SJSA1 (cell line): ENCODE measurements around the gene KLHDC8A. TPM values are rescaled to one million over a fixed set of nuclear protein-coding genes. Genes with fewer than 3 reads are reported as not detected.
A peak's percentile ranks its signal among the peaks of the same experiment; 100 is the strongest.
"Not testable (repeated sequence)": the region's sequence is repeated elsewhere in the genome, so short reads cannot be mapped to it uniquely, and the experiment has no call there.

Experiments used
- DNase-seq, 2 experiments: peaks; one replicate each; pipeline ENCODE4 v3.0.0-alpha.2; 2015 to 2020; ENCODE audit warnings: low spot score in 2 of 2, low read depth in 1 of 2
- H3K27ac ChIP-seq: fragments of 250-450 bp; sonication (Bioruptor Pico); 2 replicates; pipeline ENCODE4 v1.5.1; 2020; ENCODE audit warnings: mild to moderate bottlenecking, moderate library complexity
- H3K27me3 ChIP-seq: fragments of 250-450 bp; sonication (Bioruptor Pico); replicated peaks from 2 replicates; pipeline ENCODE4 v1.5.1; 2020; ENCODE audit warnings: mild to moderate bottlenecking, moderate library complexity
- H3K36me3 ChIP-seq: fragments of 250-450 bp; sonication (Bioruptor Pico); 2 replicates; pipeline ENCODE4 v1.5.1; 2020; ENCODE audit warnings: mild to moderate bottlenecking
- H3K4me1 ChIP-seq: fragments of 250-450 bp; sonication (Bioruptor Pico); replicated peaks from 2 replicates; pipeline ENCODE4 v1.6.1; 2021; ENCODE audit warnings: mild to moderate bottlenecking
- H3K4me3 ChIP-seq: fragments of 250-450 bp; sonication (Bioruptor Pico); 2 replicates; pipeline ENCODE4 v1.5.1; 2020; ENCODE audit warnings: mild to moderate bottlenecking
- H3K9me3 ChIP-seq: fragments of 250-450 bp; sonication (Bioruptor Pico); replicated peaks from 2 replicates; pipeline ENCODE4 v1.5.1; 2020; ENCODE audit warnings: mild to moderate bottlenecking
- total RNA-seq: library from RNA; depleted of rRNA; stranded (reverse); fragments of >200 nt; shearing (Covaris generic); gene quantifications from 2 replicates; pipeline ENCODE4 v1.2.3, GENCODE V29; 2014

The KLHDC8A gene
- total RNA-seq, 1 experiment from 2014 or later = not detected

- H3K27me3 ChIP-seq = no peaks in the 10 kb centered on the region
- no peak for DNase-seq
- no peaks in the 10 kb centered on the region for H3K9me3 ChIP-seq
- peak overlapping the region; percentile 94 for H3K27ac ChIP-seq
- H3K4me3 ChIP-seq = no peak overlapping the region
- H3K4me1 ChIP-seq = peaks cover 88% of the 10 kb centered on the region
- peaks cover 38% of the 10 kb centered on the region for H3K36me3 ChIP-seq
These were observed 56.6 kb downstream of the KLHDC8A start for GRCh38 chr1:205300149-205300548.

- H3K9me3 ChIP-seq = no peaks in the 10 kb centered on the region
- H3K36me3 ChIP-seq = peaks cover 21% of the 10 kb centered on the region
- H3K4me3 ChIP-seq = no peak overlapping the region
- no peaks in the 10 kb centered on the region for H3K27me3 ChIP-seq
- H3K4me1 ChIP-seq = peaks cover 93% of the 10 kb centered on the region
- H3K27ac ChIP-seq = peak overlapping the region; percentile 94
- DNase-seq = peak; percentile 96 to 97
These were observed 58.3 kb downstream of the KLHDC8A start for GRCh38 chr1:205298191-205298994.

GRCh38 chr1:205297546-205298177 is 59.1 kb downstream of the KLHDC8A start:
- peaks cover 14% of the 10 kb centered on the region for H3K36me3 ChIP-seq
- H3K9me3 ChIP-seq, H3K27me3 ChIP-seq, H3K4me3 ChIP-seq, DNase-seq: not testable (repeated sequence)
- peaks cover 98% of the 10 kb centered on the region for H3K4me1 ChIP-seq
- H3K27ac ChIP-seq = peak overlapping the region; percentile 94

- H3K36me3 ChIP-seq = 0 out of 2 replicates have a peak, but pooled peaks cover 4% of the 10 kb centered on the region
- no peak for DNase-seq
- peak overlapping the region; percentile 84; the same call in 1 of the 2 replicates for H3K27ac ChIP-seq
- H3K27me3 ChIP-seq = no peaks in the 10 kb centered on the region
- H3K4me3 ChIP-seq = no peak overlapping the region
- H3K4me1 ChIP-seq = peaks cover 86% of the 10 kb centered on the region
- no peaks in the 10 kb centered on the region for H3K9me3 ChIP-seq
These were observed 60.6 kb downstream of the KLHDC8A start for GRCh38 chr1:205296154-205296553.

- Histone ChIP-seq H3K27me3 (no peaks in the 10 kb centered on the region), H3K36me3 (0 out of 2 replicates have a peak, but pooled peaks cover 3% of the 10 kb centered on the region), H3K9me3 (no peaks in the 10 kb centered on the region), H3K4me1 (peaks cover 74% of the 10 kb centered on the region), H3K4me3 (no peak overlapping the region), H3K27ac (peak overlapping the region; percentile 84)
- no peak for DNase-seq
These were observed 61.8 kb downstream of the KLHDC8A start for GRCh38 chr1:205294934-205295333.

- Histone ChIP-seq H3K27me3 (no peaks in the 10 kb centered on the region), H3K27ac (peak overlapping the region; percentile 84), H3K4me1 (peaks cover 68% of the 10 kb centered on the region), H3K9me3 (no peaks in the 10 kb centered on the region), H3K36me3 (no peaks in the 10 kb centered on the region), H3K4me3 (no peak overlapping the region)
- peak; percentile 96 to 98 for DNase-seq
These were observed 62.4 kb downstream of the KLHDC8A start for GRCh38 chr1:205294175-205294917.

- H3K4me1 ChIP-seq = peaks cover 62% of the 10 kb centered on the region
- no peak overlapping the region for H3K4me3 ChIP-seq
- H3K9me3 ChIP-seq = no peaks in the 10 kb centered on the region
- no peaks in the 10 kb centered on the region for H3K36me3 ChIP-seq
- no peaks in the 10 kb centered on the region for H3K27me3 ChIP-seq
- no peak for DNase-seq
- peak overlapping the region; percentile 84 for H3K27ac ChIP-seq
These were observed 63.2 kb downstream of the KLHDC8A start for GRCh38 chr1:205293350-205294074.

GRCh38 chr1:205291596-205291995 is 65.1 kb downstream of the KLHDC8A start:
- Histone ChIP-seq H3K4me1 (peaks cover 62% of the 10 kb centered on the region), H3K27me3 (no peaks in the 10 kb centered on the region), H3K9me3 (no peaks in the 10 kb centered on the region), H3K27ac (no peak overlapping the region), H3K4me3 (no peak overlapping the region), H3K36me3 (no peaks in the 10 kb centered on the region)
- no peak for DNase-seq

- no peak overlapping the region for H3K4me3 ChIP-seq
- peaks cover 56% of the 10 kb centered on the region for H3K4me1 ChIP-seq
- H3K36me3 ChIP-seq = no peaks in the 10 kb centered on the region
- DNase-seq = peak; percentile 65 to 69
- H3K27ac ChIP-seq = peak overlapping the region; percentile 12
- no peaks in the 10 kb centered on the region for H3K27me3 ChIP-seq
- H3K9me3 ChIP-seq = no peaks in the 10 kb centered on the region
These were observed 68.8 kb downstream of the KLHDC8A start for GRCh38 chr1:205287767-205288559.

- H3K9me3 ChIP-seq = no peaks in the 10 kb centered on the region
- H3K4me1 ChIP-seq = peaks cover 52% of the 10 kb centered on the region
- H3K27ac ChIP-seq = no peak overlapping the region
- H3K4me3 ChIP-seq = no peak overlapping the region
- DNase-seq = no peak
- no peaks in the 10 kb centered on the region for H3K27me3 ChIP-seq
- H3K36me3 ChIP-seq = no peaks in the 10 kb centered on the region
These were observed 69.6 kb downstream of the KLHDC8A start for GRCh38 chr1:205287076-205287475.

GRCh38 chr1:205286335-205286950 is 70.3 kb downstream of the KLHDC8A start:
- no peaks in the 10 kb centered on the region for H3K9me3 ChIP-seq
- H3K4me1 ChIP-seq = peaks cover 52% of the 10 kb centered on the region
- peak overlapping the region; percentile 46 for H3K27ac ChIP-seq

More at GRCh38 chr1:205286335-205286950, 70.3 kb downstream of the KLHDC8A start:
- no peak for DNase-seq
- no peaks in the 10 kb centered on the region for H3K36me3 ChIP-seq
- H3K27me3 ChIP-seq = no peaks in the 10 kb centered on the region
- H3K4me3 ChIP-seq = no peak overlapping the region
